Fibroblast of upper back skin (primary cell): Measurements from ENCODE around the gene RPH3AL.
"Not testable (repeated sequence)": the region's sequence is repeated elsewhere in the genome, so short reads cannot be mapped to it uniquely, and the experiment has no call there.

Experiments
- DNase-seq: peaks from one replicate; pipeline ENCODE4 v3.0.0-alpha.2; 2013

Gene RPH3AL

DNA sequence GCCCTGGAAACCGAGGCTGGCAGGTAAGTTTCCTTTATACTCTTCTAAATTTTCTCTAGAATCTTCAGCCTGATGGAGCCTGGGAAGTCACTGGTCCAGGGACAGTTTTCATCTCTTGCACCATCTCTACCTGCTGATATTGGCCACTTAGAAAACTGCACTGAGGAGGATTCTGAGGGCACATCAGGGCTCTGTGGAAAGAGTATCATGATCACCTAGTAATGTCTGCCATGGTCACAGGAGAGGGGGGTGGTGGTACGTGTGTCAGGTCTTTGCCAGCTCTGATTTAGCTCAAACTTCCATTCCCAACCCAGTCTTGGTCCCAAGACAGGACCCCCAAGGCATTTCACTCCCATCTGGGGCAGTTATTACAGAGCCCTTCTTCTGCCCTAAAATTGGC is 136.0 kb downstream of the RPH3AL start:
- DNase-seq = no peak

DNA sequence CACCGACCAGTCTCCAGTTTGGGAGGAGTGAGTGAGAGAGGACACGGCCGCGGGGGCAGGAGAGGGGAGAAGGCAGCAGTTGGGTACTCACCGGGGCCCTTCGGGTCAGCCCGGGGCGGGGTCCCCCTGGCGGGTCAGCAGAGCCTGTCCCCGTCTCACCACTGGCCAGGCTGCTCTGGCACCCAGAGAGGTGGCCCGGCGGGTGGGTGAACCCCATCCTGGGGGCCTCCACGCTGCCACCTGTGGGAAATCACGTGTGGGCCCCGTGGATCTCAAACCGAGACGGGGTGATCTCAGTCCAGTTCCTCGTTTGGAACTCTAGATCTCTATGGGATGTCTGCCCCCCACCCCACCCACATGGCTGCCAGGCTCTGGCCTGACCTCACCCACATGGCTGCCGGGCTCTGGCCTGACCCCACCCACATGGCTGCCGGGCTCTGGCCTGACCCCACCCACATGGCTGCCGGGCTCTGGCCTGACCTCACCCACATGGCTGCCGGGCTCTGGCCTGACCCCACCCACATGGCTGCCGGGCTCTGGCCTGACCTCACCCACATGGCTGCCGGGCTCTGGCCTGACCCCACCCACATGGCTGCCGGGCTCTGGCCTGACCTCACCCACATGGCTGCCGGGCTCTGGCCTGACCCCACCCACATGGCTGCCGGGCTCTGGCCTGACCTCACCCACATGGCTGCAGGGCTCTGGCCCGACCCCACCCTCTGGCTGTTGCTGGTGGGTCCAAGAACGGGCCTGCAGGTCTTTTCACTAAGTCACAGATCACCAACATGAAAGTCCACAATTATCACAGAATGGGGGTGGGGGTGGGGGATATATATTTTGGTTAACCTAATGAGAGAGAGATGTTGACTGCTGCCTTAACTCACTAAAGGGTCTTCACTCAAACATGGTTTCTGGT is 136.8 kb downstream of the RPH3AL start:
- not testable (repeated sequence) for DNase-seq

GRCh38 chr17:214881-215331 is 137.7 kb downstream of the RPH3AL start:
- DNase-seq = no peak

- DNase-seq = no peak
Measured at GRCh38 chr17:213286-214105, 139.1 kb downstream of the RPH3AL start.

DNA sequence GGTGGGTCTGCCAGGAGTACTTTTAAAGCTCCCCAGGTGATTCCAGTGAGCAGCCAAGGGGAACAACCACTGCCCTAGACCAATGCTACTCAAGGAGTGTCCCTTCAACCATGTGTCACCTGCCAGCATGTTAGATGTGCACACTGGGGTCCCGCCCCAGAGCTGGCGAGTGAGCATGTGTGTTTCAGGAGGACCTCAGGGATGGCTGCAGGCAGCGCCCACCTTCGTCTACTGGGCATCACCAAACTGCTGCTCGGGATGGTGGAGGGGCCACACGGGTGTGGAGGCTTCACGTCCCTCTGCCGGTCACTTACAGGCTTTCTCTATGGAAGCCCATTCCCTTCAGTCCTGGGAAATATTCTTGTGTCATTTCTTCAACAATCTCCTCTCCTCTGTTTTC is 142.2 kb downstream of the RPH3AL start:
- no peak for DNase-seq

- no peak for DNase-seq
Measured at GRCh38 chr17:208429-208828, 144.2 kb downstream of the RPH3AL start.

DNA sequence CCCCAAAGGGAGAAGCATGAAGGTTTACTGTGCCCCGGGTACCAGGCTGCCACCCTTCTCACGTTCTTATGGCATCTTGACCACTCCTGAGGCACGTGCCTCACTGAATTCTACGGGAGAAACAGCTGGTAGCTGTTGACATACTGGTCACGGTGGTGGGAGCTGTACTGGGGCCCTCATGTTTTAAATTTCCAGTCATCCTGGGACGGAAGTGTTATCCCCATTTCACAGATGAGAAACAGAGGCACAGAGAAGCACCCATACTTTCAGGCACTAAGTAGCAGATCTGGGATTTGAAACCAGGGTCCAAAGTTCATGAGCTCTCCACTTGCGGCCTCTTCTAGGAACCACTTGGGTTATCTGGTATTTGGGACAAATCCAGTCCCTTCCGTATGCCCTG is 144.8 kb downstream of the RPH3AL start:
- DNase-seq = no peak

DNA sequence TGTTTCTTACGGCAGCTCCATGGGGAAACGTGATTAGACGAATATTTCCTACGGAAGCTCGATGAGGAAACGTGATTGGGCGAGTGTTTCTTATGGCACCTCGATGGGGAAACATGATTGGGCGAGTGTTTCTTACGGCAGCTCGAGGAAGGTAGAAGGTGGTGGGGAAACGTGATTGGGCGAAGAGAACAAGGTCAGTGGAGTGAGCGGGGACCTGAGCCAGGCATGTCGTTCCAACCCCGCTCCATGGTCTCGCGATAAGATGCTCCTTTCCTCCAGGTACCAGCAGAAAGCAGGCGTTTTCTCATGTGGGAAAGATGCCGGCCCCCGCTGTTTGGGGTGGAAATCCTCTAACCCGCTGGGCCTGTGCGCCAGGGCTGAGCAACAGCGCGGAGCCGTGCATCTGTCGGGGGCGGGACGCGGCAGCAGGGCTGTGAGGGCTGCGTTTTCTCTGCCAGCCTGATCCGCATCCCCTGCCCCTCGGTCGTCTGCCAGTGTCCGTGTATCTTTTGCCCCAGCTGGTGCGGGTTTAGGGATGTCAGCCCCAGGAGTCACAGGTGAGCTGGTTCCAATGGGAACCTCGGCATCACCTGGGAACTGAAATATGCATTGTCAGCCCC is 145.6 kb downstream of the RPH3AL start:
- no peak for DNase-seq

DNA sequence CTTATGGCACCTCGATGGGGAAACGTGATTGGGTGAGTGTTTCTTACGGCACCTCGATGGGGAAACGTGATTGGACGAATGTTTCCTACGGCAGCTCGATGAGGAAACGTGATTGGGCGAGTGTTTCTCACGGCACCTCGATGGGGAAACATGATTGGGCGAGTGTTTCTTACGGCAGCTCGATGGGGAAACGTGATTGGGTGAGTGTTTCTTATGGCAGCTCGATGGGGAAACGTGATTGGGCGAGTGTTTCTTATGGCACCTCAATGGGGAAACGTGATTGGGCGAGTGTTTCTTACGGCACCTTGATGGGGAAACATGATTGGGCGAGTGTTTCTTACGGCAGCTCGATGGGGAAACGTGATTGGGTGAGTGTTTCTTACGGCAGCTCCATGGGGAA is 146.1 kb downstream of the RPH3AL start:
- not testable (repeated sequence) for DNase-seq

GRCh38 chr17:205817-206216 is 146.8 kb downstream of the RPH3AL start:
- no peak for DNase-seq

DNA sequence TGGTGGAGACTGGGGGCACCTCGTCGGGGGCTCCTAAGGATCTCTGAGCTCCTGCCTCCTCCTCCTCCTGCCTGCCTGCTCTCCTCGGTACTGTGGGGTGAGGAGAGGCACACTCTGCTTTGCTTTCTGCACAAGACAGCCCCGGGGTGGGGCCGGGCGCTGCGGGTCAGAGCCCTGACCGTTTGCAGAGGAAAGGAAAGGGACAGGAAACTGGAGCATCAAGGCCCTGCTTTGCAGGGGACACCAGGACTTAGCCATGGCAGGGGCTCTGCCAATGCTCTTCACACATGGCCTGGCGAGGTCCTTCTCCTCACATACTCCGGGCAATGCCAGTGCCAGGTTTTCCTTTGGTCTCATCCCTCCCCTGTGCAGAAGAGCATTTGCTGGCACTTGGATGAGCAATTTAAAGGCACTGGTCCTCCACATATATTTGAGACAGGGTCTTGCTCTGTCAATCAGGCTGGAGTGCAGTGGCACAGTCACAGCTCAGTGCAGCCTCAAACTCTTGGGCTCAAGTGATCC is 147.4 kb downstream of the RPH3AL start:
- DNase-seq = no peak

DNA sequence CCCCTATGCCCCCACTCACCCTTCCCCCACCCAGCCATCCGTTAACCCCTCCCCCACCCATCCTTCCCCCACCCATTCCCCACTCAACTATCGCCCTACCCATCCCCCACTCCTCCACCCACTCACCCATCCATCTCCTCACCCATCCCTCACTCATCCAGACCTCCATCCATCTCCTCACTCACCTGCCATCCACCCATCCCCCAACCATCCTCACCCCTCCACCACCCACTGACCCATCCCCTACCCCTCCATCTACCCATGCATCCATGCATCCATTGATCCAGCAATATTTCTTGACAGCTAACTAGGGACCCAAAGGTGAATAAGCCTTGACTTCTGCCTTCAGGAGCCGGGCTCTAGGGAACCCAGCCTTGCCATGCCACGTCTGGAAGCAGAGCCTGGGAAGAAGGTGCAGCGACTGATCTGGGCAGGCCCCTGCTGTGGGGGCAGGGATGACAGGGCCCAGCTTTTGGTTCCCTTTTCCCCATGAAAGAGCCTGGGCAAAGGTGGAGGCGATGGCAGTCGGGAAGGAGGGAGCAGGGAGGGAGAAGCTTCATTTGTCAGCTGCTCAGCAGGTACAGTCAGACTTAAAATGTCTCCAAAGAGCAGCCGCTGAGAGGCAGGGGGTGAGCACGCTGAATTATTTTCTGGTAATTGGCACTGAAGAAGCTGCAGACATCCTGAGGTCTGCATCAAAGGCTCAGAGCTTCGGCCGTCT is 148.0 kb downstream of the RPH3AL start:
- DNase-seq = no peak

GRCh38 chr17:202501-202951 is 150.1 kb downstream of the RPH3AL start:
- DNase-seq = no peak

DNA sequence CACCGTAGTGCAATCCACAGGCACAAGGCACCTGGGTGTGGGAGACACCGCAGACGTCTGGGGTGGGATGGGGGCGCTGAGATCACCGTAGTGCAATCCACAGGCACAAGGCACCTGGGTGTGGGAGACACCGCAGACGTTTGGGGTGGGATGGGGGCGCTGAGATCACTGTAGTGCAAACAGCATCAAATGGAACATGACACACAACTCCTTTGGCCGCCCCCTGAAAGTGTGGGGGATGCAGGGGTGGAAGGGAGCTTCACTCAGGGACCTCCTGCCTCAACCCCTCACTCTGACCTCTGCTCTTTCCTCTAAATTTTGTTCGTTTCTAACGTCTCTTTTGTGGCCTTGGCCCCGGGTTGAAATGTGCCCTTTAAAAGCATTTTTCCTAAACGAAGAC is 150.9 kb downstream of the RPH3AL start:
- not testable (repeated sequence) for DNase-seq

DNA sequence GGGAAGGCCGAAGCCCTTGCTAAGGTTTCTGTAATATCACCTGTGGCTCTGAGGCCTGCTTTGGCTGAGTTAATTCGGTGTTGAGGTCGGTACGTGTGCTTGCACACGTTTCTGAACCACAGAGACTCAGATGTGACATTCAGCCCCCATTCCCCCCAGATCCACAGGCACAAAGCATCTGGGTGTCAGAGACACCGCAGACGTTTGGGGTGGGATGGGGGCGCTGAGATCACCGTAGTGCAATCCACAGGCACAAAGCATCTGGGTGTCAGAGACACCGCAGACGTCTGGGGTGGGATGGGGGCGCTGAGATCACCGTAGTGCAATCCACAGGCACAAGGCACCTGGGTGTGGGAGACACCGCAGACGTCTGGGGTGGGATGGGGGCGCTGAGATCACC is 151.3 kb downstream of the RPH3AL start:
- DNase-seq = not testable (repeated sequence)

DNA sequence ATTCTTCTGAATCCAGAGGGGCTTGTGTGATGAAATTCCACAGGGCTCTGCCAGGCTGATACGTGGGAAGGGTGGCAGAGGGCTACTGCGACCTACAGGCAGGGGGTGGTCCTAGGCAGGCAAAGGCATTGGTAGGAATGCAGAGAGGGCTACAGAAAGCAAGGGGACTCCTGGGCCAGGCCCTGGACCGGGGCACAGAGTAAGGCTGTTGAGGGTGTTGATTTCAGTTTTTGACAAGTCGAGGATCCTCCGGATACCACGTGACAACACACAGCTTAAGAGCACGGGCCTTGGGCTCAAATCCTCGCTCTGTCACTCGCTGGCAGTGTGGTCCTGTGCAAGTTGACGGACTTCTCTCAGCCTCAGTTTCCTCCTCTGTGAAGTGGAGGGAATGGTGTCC is 152.0 kb downstream of the RPH3AL start:
- DNase-seq = no peak

DNA sequence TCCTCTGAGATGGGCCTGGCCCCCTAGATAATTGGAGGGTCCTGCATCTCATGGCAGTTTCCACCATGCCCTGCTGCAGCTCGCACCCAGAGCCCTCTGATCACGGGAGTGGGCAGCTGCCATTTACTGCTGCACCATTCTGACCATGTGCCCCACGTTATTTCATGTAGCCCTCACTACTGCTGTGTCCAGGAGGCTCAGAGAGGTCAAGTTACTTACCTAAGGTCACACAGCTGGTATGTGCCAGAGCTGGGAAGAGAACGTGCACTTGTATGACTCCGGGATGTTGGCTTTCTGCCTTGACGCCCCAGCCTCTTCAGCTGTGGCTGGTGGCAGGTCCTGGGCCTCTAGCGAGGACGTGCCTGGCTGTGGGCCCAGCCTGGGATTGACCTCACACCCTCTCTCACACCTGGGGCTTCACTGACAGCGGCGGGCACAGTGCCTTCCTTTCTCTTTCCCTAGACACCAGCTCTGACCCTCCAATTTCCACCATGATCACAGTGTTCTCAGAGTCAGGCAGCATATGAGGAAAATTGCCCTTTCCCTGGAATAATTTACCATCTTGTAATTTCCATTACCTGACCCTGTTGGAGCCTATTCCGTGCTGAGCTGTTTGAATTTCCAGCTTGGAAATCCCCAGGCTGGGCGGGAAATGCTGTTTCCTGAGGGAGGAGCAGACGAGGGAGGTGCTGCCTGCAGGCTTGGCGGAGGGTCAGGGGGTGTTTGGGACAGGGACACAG is 152.6 kb downstream of the RPH3AL start:
- no peak for DNase-seq

DNA sequence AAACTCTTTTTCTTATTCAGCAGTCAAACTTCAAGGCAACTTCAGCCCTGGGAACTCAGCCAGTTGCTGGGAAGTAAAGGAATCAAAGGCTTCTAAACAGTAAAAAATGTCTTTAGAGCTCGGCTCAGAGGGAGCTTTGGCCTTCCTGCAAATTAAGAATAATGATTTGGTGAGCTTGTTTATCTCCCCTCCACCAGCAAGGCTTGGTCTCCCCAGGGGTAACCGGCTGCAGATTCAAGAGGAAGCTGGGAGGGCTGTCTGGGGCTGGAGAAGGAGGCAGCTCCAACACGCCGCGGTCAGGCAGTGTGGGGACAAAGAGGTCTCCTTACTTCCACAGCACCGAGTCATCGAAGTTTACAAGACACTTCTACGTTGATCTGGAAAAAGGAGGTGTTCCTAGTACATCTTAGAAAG is 153.4 kb downstream of the RPH3AL start:
- DNase-seq = peak; percentile 15

- not testable (repeated sequence) for DNase-seq
Measured at GRCh38 chr17:198225-198624, 154.4 kb downstream of the RPH3AL start.

GRCh38 chr17:197352-197751 is 155.3 kb downstream of the RPH3AL start:
- DNase-seq = no peak

- DNase-seq = no peak
Measured at GRCh38 chr17:194828-195602, 157.6 kb downstream of the RPH3AL start.
